ELF-1 (cell line): ENCODE data around the gene ADK.
A peak's percentile ranks its signal among the peaks of the same experiment; 100 is the strongest.

Experiments
- DNase-seq: peaks from one replicate; pipeline ENCODE4 v3.0.0-alpha.2; 2016; ENCODE audit warnings: low read depth, low spot score

ADK gene

DNA sequence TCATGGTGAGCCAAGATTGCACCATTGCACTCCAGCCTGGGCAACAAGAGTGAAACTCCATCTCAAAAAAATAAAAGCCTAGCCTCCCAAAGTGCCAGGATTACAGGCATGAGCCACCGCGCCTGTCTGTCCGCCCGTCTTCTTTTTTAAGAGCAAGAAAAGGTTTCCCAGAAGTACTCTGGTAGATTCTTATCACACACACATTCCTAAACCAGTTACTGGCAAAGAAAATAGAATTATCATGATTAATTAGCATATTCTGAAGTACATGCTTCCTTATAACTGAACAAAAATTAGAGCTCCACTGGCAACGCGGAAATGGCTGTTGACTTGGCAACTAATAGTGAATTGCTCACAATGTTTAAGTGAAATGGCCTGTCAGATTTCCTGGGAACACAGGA, 87.0 kb downstream of the ADK start:
- no peak for DNase-seq

DNA sequence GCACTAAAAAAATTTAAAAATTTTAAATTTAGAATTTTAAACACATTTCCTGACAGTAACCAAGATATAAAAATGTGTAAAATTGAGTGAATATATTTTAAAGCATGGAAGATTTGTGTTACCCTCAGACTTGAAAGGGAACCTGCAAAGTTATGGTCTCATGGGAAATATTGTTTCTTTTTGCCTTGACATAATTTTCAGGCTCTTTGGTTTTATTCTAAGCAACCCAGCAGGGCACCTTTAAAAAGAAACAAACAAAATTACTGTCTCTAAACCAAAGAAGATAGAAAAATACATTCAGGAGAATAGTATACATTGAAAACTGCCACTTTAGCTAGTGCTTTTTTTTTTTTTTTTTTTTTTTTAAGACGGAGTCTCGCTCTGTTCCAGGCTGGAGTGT, 87.5 kb downstream of the ADK start:
- no peak for DNase-seq

DNA sequence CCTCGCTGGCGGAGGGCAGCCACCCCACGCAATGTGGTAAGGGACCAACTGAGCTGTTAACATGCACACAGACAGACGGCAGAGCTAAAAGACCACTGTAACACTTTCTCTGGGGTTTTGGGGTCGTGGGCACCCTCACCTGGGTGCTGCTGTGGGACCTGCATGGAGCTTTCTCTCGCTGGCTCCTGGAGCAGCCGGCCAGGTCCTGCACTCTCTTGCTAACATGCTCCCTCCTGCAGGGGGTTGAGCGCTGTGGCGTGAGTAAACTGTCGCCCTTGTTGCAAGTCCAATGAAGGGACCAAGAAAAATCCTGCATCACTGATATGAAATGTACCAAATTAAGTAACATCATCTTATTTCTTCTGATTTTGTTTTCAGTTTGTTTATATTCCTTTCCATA, 92.0 kb downstream of the ADK start:
- DNase-seq: no peak

DNA sequence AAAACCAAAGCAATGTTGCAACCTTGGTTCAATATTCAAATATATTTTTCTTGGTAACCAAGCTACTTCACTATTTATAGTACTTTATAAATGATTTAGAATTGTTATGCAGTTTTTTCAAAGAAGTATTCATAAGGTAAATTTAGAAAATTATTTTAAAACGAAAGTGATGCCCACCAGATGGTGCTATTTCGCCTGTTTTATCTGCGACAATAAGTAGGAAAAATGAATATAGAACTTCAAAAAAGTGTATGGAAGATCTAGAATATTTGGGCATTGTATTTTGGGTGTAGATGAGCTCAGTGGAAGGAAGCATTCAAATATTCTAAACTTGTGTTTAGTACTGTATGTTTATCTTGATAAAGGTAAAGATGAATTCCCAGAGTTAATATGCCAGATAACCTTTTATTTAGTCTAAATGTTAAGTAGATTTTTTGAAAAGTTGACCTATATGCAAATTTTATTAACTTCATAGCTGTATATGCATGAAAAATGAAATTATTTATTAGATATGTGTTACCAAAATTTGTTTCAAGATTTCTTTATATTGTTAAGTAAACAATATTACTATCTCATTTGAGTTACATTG, 93.2 kb downstream of the ADK start:
- no peak for DNase-seq

DNA sequence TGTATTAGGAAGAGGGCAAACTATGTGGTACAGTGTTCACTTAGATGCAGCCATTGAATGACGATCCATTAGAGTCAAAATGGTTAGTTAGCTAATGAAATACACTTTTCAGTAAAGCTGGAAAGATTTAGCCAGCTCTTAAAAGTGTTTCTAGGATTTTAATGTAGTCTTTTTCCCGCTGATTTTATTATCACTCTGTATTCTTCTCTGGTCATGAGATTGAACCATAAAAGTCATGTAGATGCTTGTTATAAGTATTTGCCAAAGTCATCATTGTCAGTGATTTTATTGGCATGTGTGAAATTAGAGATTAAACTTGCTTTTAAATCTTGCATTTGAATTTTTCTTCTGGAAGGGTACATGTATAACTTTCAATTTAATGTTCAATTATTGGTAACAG, 93.8 kb downstream of the ADK start:
- DNase-seq: no peak

DNA sequence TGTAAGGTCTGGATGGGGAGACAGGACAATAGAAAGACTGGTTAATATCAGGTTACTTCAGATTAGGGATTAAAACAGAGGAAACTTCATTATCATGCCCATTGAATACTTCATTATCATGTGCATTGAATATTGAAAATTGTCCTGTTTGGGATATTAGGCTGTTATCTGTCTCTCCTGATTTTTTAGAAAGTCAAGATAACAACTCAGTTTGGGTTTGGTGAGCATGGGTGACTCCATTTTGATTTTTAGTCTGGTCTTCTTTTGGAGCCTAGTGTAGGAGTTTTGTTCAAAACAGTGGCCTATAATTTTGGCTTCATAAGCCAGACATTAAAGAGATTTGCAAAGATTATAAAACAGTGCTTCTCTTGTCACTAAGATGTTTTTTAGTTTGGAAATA, 95.5 kb downstream of the ADK start:
- no peak for DNase-seq

DNA sequence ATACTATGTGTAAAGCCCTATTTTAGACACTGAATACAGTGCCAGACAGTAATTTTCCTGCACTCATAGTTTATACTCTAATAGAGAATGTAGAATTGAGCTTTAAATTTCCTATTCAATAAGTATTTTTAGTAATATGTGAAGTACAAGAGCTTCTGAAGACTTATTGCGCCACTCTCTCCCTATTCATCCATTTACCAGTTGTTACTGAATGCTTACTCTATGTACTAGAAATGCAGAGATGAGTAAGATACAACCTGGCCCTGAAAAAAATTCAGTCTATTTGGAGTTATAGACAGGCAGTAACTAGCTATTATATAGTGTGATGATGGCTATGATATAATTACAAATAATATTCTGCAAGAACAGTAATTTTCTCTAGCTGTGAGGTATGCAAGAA, 98.8 kb downstream of the ADK start:
- DNase-seq: no peak

DNA sequence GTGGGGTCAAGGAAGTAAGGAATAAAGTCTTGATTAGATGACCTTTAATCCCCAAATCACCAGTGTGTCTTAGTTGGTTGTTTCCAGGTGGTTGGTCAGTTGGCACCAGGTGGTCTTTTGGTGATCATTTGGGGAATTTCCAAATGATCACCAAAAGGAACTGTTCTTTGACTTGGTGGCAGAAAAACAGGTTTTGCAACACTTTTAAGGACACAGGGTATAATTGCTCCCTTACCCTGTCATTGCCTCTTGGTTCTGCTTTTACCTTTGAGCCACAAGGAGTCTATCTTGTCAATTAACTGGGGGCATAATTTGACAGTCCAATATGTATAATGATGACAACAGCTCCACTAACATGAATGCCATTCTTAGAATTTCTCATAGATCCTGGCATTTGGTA, 104.2 kb downstream of the ADK start:
- DNase-seq: peak; percentile 54

DNA sequence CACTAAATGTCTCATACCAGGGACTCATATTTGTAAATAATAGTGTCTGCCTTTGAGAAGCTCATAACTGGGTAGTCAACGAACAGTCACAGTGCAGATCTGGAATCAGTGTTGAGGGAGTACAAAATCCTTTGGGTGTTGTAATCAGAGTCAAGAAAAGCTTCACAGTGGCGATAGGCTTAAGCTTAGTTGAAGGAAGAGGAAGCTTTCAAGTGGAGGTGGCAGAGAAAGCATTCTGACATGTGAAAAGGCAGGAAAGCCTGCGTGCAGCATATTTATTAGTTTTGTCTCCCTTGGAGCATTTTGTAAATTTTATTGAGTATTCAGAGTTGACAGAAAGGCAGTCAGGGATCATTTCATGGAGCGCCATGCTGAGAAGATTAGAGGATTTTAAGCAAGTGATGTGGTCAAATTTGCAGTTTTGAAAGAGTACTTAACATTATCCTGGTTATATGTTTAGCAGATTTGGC, 104.9 kb downstream of the ADK start:
- no peak for DNase-seq

DNA sequence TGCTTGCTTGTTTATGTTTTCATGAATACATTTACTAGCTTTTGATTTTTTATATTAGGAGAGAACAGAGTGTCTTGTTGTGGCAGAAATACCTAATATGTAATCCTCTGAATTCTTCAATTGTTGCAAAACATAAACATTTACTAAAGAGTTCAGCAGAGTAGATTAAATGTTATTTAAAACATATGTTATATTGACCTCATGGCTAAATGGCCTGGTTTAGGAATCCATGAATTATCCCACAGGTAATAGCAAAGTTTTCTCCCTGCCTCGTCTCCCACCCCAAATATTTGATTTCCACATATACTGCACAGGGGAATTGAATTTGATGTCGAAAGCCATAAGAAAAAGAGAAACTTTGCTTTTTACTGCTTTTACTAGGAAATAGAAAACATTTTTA, 111.8 kb downstream of the ADK start:
- no peak for DNase-seq

DNA sequence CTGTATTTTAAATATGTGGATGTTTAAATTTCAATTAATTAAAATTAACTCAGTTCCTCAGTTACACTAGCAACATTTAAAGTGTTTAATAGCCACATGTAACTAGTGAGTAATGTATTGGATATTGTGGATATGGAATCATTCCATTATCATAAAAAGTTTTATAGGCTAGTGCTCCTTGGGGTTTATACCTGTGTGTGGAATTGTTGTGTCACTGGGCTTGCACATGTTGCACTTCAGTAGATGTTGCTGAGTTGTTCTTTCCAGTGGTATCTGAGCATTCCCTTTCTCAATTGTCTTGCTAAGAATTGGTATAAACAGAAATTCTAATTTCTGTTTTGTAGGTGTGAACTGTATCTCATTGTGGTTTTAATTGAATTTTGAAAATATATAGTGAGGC, 113.0 kb downstream of the ADK start:
- DNase-seq: no peak

DNA sequence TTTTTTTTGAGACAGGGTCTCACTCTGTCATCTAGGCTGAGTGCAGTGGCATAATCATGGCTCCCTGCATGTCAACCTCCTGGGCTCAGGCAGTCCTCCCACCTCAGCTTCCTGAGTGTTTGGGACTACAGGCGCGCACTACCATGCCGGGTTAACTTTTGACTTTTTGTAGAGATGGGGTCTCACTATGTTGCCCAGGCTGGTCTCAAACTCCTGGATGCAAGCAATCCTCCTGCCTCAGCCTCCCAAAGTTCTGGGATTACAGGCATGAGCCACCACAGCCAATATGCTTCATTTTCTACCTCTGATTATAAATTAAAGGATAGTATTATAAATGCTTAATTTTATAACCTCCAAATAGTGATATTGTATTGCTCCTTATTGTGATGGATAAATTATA, 121.3 kb downstream of the ADK start:
- DNase-seq: no peak

DNA sequence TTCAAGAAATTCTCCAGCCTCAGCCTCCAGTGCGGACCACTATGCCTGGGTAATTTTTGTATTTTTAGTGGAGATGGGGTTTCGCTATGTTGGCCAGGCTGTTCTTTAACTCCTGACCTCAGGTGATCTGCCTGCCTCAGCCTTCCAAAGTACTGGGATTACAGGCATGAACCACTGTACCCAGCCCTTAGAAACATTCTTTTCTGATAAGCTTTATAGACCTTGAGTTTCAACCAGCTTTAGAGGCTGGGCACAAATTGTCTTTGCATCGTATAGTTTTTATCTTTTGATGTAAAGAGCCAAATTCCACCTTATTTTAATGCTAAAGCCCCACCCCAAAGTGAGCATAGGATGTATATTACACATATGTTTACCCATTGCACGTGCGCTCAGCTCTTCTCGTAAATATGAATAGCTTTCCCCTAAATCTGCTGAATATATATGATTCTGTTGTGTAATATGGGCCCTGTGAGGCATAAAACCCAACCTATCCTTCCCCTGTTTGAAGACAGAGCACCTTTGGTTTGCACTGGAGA, 124.8 kb downstream of the ADK start:
- DNase-seq: no peak

DNA sequence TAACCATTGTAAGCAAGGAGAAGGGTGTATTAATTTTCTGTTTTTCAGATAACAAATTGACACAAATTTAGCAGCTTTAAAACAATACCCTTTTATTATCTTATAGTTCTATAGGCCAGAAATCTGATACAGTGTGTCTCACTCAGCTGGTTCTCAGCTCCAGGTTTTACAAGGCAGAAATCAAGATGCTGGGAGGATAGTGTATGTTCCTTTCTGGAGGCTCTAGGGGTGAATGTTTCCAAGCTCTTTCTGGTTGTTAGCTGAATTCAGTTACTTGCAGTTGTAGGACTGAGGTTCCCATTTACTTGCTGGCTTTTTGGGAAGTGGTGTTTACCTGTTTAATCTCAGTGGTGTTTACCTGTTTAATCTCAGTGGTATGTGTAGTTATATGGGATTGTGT, 125.4 kb downstream of the ADK start:
- DNase-seq: no peak

DNA sequence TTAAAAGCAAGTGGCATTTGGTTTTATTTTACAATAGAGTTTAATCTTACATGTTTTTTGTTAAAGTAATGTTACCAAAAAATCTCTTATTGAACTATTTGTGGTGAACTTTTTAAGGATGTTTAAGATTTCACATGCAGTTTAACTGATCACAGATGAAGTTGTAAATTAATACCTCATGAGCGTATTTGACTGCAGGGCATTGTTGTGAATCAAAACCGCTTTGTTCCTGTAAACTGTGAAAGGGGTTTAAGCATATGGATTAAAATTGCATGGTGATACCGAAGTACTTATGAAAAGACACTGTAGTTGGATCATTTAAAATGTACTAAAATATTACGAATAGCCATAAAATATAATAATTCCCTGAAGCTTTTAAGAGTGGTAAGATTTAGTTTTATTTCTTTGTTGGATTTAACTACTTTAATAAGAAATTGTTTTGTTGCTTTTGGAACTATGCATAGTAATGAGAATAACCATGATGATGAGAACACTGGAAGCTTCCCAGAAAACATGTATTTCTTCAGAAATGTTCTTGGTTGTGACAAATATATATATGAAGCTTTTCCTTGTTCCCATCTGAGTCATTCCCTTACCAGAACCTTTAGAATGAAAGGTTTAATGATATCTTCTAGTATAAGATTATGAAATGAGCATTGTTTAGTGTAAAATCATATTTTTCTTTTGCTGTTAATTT, 131.3 kb downstream of the ADK start:
- DNase-seq: no peak

DNA sequence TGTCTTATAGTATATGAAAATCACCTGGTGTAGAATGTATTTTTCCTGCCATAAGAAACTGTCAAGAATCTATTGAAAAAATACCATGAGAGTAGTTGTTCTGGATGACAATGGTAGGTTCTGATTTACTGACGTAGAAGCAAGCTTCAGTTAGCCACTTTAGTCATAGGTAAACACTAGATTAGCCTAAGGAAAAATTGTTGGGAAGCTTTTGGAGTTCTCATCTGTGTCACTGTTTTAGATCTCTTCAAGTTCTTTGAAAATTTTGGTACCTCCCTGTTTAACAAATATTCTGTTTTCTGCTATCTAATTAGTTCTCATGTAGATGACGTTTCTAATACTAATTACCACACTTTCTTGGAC, 131.8 kb downstream of the ADK start:
- no peak for DNase-seq

DNA sequence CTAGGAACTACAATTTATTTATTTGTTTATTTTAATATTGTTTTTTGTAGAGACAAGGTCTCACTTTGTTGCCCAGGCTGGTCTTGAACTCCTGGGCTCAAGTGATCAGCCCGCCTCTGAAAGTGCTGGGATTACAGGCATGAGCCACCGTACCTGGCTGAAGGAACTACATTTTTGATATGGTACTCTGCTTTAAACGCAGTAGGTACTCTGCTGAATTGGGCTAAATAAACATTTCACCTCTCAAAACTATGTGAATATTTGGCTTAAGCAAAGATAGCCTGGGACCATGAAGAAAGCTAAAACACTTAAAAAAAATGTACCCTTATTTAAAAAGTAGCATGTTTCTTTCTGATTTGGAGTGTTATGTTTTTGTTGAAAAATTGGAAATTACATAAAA, 138.2 kb downstream of the ADK start:
- no peak for DNase-seq

DNA sequence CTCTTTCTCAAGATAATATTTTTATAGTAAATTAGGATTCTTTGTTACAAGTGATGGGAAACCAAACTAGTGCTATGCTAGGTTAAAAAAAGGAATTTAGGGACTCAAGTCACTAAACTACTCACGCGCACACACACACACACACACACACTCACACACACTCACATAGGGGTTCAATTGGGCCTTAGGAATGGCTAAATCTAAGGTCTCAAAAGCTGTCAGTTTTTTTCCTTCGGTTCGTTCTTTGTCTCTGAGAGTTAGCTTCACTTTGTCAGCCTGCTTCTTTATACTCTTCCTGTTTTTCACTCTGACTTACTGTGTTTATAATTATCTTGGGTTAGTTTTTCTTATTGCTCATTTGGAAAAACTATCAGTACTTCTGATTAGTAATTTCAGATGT, 138.9 kb downstream of the ADK start:
- DNase-seq: no peak

DNA sequence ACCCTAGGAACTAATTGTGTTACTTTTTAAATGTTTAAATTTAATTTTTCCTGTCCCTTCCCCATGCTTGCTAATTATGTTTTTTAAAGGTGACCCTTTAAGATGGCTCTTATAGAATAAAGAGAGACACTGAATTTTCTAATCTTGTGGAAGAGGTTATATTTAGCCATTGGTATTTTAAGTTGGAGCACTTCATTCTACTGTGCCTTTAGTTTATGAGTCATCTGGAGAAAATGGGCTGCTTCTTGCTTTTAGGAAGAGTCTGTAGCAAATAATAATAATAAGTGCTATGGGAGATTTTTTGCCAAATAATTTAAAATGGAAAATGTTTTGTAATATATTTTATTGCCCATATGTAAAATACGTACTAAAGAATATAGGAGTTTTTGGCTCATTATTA, 139.7 kb downstream of the ADK start:
- DNase-seq: no peak

DNA sequence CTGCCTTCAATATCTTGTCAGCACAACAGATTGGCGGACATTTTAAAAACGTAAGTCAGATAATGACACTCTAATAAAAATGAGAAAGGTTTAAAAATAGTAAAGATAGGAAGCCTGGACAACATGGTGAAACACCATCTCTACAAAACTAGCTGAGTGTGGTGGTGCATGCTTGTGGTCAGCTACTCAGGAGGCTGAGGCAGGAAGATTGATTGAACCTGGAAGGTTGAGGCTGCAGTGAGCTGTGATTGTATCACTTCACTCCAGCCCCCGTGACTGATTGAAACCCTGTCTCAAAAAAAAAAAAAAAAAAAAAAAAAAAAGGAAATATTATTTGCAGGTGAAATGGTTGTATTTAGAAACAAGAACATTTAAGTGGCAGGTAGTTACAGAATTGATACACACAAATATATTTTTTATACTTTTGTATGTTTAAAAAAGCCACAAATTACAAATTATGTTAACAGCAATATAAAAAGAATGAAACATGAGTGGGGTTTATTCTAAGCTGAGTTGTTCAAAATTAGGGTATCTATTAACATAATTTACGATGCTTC, 141.9 kb downstream of the ADK start:
- DNase-seq: no peak

DNA sequence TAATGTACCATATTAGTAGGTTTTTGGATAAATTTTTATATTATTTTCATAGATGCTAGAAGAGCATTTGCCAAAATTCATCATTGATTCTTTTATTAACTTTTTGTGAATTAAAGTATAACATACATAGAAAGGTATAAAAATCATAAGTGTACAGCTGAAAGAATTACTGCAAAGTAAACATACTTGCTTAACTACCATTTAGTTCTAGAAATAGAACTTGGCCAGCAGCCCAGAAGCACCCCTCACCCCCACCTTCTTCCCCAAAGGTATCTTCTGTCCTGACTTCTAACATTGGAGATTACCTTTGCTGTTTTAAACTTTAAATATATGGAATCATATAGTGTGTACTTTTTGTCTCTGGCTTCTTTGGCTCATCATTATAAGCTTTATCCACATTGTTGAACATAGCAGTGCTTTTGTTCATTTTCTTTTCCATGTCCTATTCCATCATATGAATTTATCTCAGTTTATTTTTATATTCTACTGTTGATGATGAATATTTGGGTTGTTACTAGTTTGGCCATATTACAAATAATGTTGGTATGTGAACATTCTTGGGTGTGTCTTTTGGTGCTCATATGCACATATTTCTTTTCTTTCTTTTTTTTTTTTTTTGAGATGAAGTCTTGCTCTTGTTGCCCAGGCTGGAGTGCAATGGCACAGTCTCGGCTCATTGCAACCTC, 142.8 kb downstream of the ADK start:
- no peak for DNase-seq

DNA sequence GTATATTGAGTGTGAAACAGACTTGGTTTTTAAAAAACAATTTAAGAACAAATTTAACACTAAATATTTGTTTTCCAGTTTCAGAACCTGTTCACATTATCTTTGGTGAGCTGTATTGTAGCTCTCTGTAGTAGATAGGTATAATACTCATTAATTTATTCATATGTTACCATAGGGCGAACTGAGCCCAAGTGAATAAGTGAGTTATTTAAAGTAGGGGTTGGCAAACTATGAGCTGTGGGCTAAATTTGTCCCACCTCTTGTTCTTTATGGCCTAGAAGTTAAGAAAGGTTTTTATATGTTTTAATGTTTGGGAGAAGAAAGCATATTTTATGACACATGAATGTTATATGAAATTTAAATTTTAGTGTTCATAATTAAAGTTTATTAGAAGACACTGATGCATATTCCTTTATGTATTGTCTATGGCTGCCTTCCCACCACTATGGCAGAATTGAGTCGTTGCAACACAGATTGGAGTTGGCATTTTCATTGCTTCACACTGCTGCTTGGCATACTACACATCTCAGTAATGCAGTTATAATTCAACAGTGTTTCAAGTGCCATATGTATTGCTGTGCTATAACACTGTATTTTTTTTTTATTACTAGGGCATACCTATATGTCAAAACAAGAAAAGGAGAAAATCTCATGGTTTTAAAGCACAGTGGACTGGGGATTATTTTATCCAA, 146.5 kb downstream of the ADK start:
- no peak for DNase-seq
